Glomerular visceral epithelial cell (primary cell): Measurements from ENCODE around the gene CKB.

Experiments used
- DNase-seq: peaks from one replicate; pipeline ENCODE4 v3.0.0-alpha.2; 2016; ENCODE audit errors: extremely low spot score

The CKB gene

GRCh38 chr14:103522649-103523574 lies at the start of gene CKB:
TSS of gene CKB (minus strand) at chr14:103522830. CDS start at chr14:103522493, 337 bp downstream.
- DNase-seq = no peak

GRCh38 chr14:103569408-103569807 lies 46.8 kb upstream of the CKB start:
- DNase-seq = no peak

GRCh38 chr14:103568952-103569351 lies 46.3 kb upstream of the CKB start:
- no peak for DNase-seq

GRCh38 chr14:103563844-103564505 lies 41.3 kb upstream of the CKB start:
- no peak for DNase-seq

GRCh38 chr14:103563226-103563620 lies 40.6 kb upstream of the CKB start:
- DNase-seq = no peak

- peak; percentile 89 for DNase-seq
These were observed 40.0 kb upstream of the CKB start, which contains the start of the genes BAG5 and COA8 for GRCh38 chr14:103562429-103563225. TSS of gene BAG5 (minus strand) at chr14:103562657. CDS start at chr14:103561164, 1,493 bp downstream. TSS of gene COA8 (plus strand) at chr14:103562960. CDS start at chr14:103563002, 42 bp downstream.

- peak; percentile 51 for DNase-seq
These were observed 39.5 kb upstream of the CKB start for GRCh38 chr14:103562179-103562428.

- peak; percentile 55 for DNase-seq
These were observed 39.0 kb upstream of the CKB start for GRCh38 chr14:103561381-103562178.

GRCh38 chr14:103560691-103561090 lies 38.1 kb upstream of the CKB start:
- no peak for DNase-seq

GRCh38 chr14:103559766-103560165 lies 37.1 kb upstream of the CKB start:
- no peak for DNase-seq

GRCh38 chr14:103558071-103558882 lies 35.6 kb upstream of the CKB start:
- peak; percentile 98 for DNase-seq

GRCh38 chr14:103556946-103557758 lies 34.5 kb upstream of the CKB start:
- no peak for DNase-seq

GRCh38 chr14:103555559-103556337 lies 33.1 kb upstream of the CKB start:
- DNase-seq = no peak

- DNase-seq = no peak
These were observed 30.2 kb upstream of the CKB start for GRCh38 chr14:103552846-103553210.

- peak; percentile 92 for DNase-seq
These were observed 29.6 kb upstream of the CKB start for GRCh38 chr14:103552011-103552845.

GRCh38 chr14:103551338-103551762 lies 28.7 kb upstream of the CKB start:
- peak; percentile 56 for DNase-seq

GRCh38 chr14:103550451-103551337 lies 28.1 kb upstream of the CKB start:
- DNase-seq = peak; percentile 92
